Parathyroid adenoma (tissue), 2 donors: Measurements from ENCODE around the gene PLCL1.
A peak's percentile ranks its signal among the peaks of the same experiment; 100 is the strongest.

Source experiments
- H2AFZ ChIP-seq: fragments of 300-600 bp; sonication (generic); one replicate; pipeline ENCODE4 v1.7.0; 2017; ENCODE audit warnings: antibody characterized with exemption, mild to moderate bottlenecking
- H3K27ac ChIP-seq: fragments of 300-600 bp; sonication (generic); one replicate; pipeline ENCODE4 v1.7.0; 2017
- H3K27me3 ChIP-seq: fragments of 300-600 bp; sonication (generic); one replicate; pipeline ENCODE4 v1.7.0; 2017; ENCODE audit warnings: low read length; ENCODE audit not compliant: control insufficient read depth, insufficient read depth
- H3K36me3 ChIP-seq: fragments of 300-600 bp; sonication (generic); one replicate; pipeline ENCODE4 v1.7.0; 2017; ENCODE audit warnings: low read length; ENCODE audit not compliant: control insufficient read depth, insufficient read depth
- H3K4me1 ChIP-seq: fragments of 300-600 bp; sonication (generic); one replicate; pipeline ENCODE4 v1.7.0; 2017; ENCODE audit warnings: control low read depth
- H3K4me2 ChIP-seq: fragments of 300-600 bp; sonication (generic); one replicate; pipeline ENCODE4 v1.7.0; 2017; ENCODE audit warnings: low read length
- H3K4me3 ChIP-seq: fragments of 300-600 bp; sonication (generic); one replicate; pipeline ENCODE4 v1.7.0; 2017; ENCODE audit warnings: low read depth, low read length
- H3K79me2 ChIP-seq: fragments of 300-600 bp; sonication (generic); one replicate; pipeline ENCODE4 v1.7.0; 2017; ENCODE audit warnings: control low read depth
- H3K9ac ChIP-seq: fragments of 300-600 bp; sonication (generic); one replicate; pipeline ENCODE4 v1.7.0; 2017; ENCODE audit warnings: mild to moderate bottlenecking
- H3K9me3 ChIP-seq: fragments of 300-600 bp; sonication (generic); one replicate; pipeline ENCODE4 v1.7.0; 2017; ENCODE audit warnings: low read length; ENCODE audit not compliant: control insufficient read depth
- CTCF ChIP-seq: fragments of 300-600 bp; sonication (generic); IDR thresholded peaks from one replicate; pipeline ENCODE4 v1.7.0; 2017; ENCODE audit warnings: antibody characterized with exemption, mild to moderate bottlenecking
- donor health status: primary hyperparathyroidism.

PLCL1 gene

GRCh38 chr2:197847651-197848401 lies 43.4 kb downstream of the PLCL1 start:
- H3K4me2 ChIP-seq = no peak overlapping the region
- H3K27ac ChIP-seq = peak overlapping the region; percentile 4
- no peak overlapping the region for H2AFZ ChIP-seq
- no peaks in the 10 kb centered on the region for H3K27me3 ChIP-seq
- H3K4me1 ChIP-seq = peaks cover 34% of the 10 kb centered on the region
- H3K9me3 ChIP-seq = no peaks in the 10 kb centered on the region
- no peak for TF ChIP-seq CTCF
- H3K4me3 ChIP-seq = no peak overlapping the region
- H3K36me3 ChIP-seq = no peaks in the 10 kb centered on the region
- H3K79me2 ChIP-seq = peaks cover 19% of the 10 kb centered on the region
- no peak overlapping the region for H3K9ac ChIP-seq

DNA sequence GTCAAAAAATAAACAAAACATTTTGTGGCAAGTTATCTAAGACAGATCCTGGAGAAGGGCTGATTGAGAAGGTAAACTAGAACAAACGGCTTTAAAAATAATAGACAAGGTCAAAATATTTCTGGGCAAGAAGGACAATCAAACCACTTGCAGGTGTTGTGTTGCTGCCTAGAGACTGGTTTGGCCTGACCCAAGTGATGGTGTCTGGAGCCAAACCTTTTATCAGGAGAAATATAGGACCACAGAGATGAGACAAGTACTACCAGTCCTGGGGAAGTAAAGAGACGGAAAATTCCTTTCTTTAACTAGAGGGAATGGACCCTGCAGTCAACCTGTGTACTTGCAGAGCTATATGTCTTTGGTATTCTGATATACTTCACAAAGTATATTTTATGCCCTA lies 44.2 kb downstream of the PLCL1 start:
- H3K4me1 ChIP-seq = peaks cover 39% of the 10 kb centered on the region
- no peaks in the 10 kb centered on the region for H3K36me3 ChIP-seq
- H3K9me3 ChIP-seq = no peaks in the 10 kb centered on the region

DNA sequence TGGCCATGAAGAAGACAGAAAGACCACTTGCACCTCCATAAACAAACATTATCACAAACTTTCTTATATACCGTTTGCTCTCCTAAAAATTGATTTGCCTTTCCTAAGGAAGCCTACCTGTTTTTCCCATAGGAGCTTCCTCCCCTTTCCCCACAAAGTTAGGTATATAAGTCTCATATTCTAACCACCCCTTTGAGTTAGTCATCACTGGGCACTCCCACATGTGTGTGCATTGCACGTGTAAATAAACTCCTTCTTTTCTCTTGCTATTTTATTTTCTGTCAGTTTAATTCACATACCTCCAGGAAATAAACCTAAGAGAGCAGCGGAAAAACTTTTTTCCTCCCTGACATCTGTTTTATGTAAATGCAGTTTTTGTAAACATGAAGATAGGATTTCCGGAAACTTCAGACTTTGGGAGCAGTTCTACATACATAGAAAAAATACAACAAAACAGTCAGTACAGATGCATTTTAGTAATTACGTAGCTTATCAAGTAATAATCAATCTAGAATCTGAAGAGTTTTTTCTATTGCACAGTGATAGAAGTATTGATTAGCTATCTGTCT lies 46.6 kb downstream of the PLCL1 start:
- Histone ChIP-seq H3K9ac (no peak overlapping the region), H3K79me2 (peaks cover 17% of the 10 kb centered on the region), H2AFZ (no peak overlapping the region), H3K27me3 (no peaks in the 10 kb centered on the region), H3K4me1 (peaks cover 37% of the 10 kb centered on the region), H3K27ac (no peak overlapping the region), H3K36me3 (no peaks in the 10 kb centered on the region), H3K4me2 (no peak overlapping the region), H3K9me3 (no peaks in the 10 kb centered on the region), H3K4me3 (no peak overlapping the region)
- TF ChIP-seq CTCF = no peak

More for the DNA sequence above, 44.2 kb downstream of the PLCL1 start:
- H3K27me3 ChIP-seq = no peaks in the 10 kb centered on the region
- H3K4me2 ChIP-seq = no peak overlapping the region
- TF ChIP-seq CTCF = no peak
- H3K79me2 ChIP-seq = peaks cover 17% of the 10 kb centered on the region
- H2AFZ ChIP-seq = no peak overlapping the region
- H3K27ac ChIP-seq = peak overlapping the region; percentile 4
- no peak overlapping the region for H3K9ac ChIP-seq
- H3K4me3 ChIP-seq = no peak overlapping the region

- H3K4me3 ChIP-seq = no peak overlapping the region
- no peak overlapping the region for H3K4me2 ChIP-seq
- no peaks in the 10 kb centered on the region for H3K36me3 ChIP-seq
- H3K9me3 ChIP-seq = no peaks in the 10 kb centered on the region
- peaks cover 36% of the 10 kb centered on the region for H3K4me1 ChIP-seq
- H3K27ac ChIP-seq = no peak overlapping the region
- peaks cover 16% of the 10 kb centered on the region for H3K79me2 ChIP-seq
- H3K27me3 ChIP-seq = no peaks in the 10 kb centered on the region
- TF ChIP-seq CTCF = peak; percentile 22
- no peak overlapping the region for H3K9ac ChIP-seq
- H2AFZ ChIP-seq = no peak overlapping the region
Measured at GRCh38 chr2:197851451-197851850, 47.1 kb downstream of the PLCL1 start.

DNA sequence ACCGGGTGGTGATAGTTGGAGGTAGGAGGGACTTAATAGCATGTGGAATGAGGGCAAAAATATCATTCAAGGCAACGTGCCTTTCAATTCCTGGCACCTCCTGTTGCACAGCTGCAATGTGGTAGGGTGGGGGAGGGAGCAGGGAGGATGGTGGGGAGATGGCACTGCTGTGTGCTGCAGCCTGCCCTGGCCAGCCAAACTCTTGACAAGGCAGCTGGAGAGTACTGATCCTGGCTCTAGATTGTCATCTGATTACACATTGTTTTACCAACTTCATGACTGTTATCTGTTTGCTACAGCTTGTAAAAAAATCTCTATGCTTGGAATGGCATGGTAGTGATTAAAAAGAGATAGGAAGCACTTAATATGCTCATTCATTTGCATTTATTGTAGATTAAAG lies 47.7 kb downstream of the PLCL1 start:
- no peaks in the 10 kb centered on the region for H3K36me3 ChIP-seq
- no peak for TF ChIP-seq CTCF
- H3K9ac ChIP-seq = no peak overlapping the region
- H3K27me3 ChIP-seq = no peaks in the 10 kb centered on the region
- no peak overlapping the region for H3K4me2 ChIP-seq
- no peaks in the 10 kb centered on the region for H3K9me3 ChIP-seq
- H3K4me3 ChIP-seq = no peak overlapping the region
- H3K79me2 ChIP-seq = peaks cover 13% of the 10 kb centered on the region
- H2AFZ ChIP-seq = no peak overlapping the region
- peaks cover 30% of the 10 kb centered on the region for H3K4me1 ChIP-seq
- no peak overlapping the region for H3K27ac ChIP-seq
